Measurements from ENCODE around the gene OR51Q1. TPM values are rescaled to one million over a fixed set of nuclear protein-coding genes. Genes with fewer than 3 reads are reported as not detected.

OR51Q1 gene
- total RNA-seq, result not detected in 2 replicates

- Histone ChIP-seq H3K9me3 (ENCODE audit: low read depth, low read length) (no peaks in the 10 kb centered on the region), H3K4me3 (ENCODE audit: insufficient read depth, low read length) (no peak within 1 kb of the TSS), H3K27ac (ENCODE audit: low read depth, low read length) (no peak within 1 kb of the TSS), H3K79me2 (ENCODE audit: insufficient read depth, low read length) (no peaks in the 10 kb centered on the region), H3K4me2 (ENCODE audit: insufficient read depth, low read length) (no peak within 1 kb of the TSS), H3K4me1 (ENCODE audit: insufficient read depth, low read length) (no peaks in the 10 kb centered on the region), H2AFZ (ENCODE audit: low read length) (no peak within 1 kb of the TSS), H4K20me1 (ENCODE audit: insufficient read depth, low read length) (no peaks in the 10 kb centered on the region), H3K27me3 (ENCODE audit: insufficient read depth, low read length) (no peaks in the 10 kb centered on the region), H3K36me3 (ENCODE audit: insufficient read depth, low read length) (no peaks in the 10 kb centered on the region)
- DNase-seq (ENCODE audit: insufficient read length, low spot score, missing footprints), result no peak
- TF ChIP-seq CTCF (IDR thresholded peaks at IDR 0.05; ENCODE audit: extremely low read depth, low read depth, low read length), result no peak
Measured at GRCh38 chr11:5421811-5422210, at the start of gene OR51Q1. OR51Q1 (plus strand) TSS chr11:5422111; CDS start chr11:5422201, 90 bp downstream.

- peak; percentile 86 for TF ChIP-seq CTCF (IDR thresholded peaks at IDR 0.05; ENCODE audit: extremely low read depth, low read depth, low read length)
- Histone ChIP-seq H3K4me3 (ENCODE audit: insufficient read depth, low read length) (no peak overlapping the region), H2AFZ (ENCODE audit: low read length) (no peak overlapping the region)
Measured at GRCh38 chr11:5380740-5381342, 41.1 kb upstream of the OR51Q1 start.

GRCh38 chr11:5383576-5383975, 38.3 kb upstream of the OR51Q1 start, which contains the start of gene OR51M1:
OR51M1 (plus strand) TSS chr11:5383812; CDS start chr11:5389399, 5,587 bp downstream.
- H3K27ac ChIP-seq (ENCODE audit: low read depth, low read length), result no peak within 1 kb of the TSS
- no peaks in the 10 kb centered on the region for H3K9me3 ChIP-seq (ENCODE audit: low read depth, low read length)
- no peaks in the 10 kb centered on the region for H3K79me2 ChIP-seq (ENCODE audit: insufficient read depth, low read length)
- no peak for TF ChIP-seq CTCF (IDR thresholded peaks at IDR 0.05; ENCODE audit: extremely low read depth, low read depth, low read length)
- H3K4me3 ChIP-seq (ENCODE audit: insufficient read depth, low read length), result no peak within 1 kb of the TSS
- H3K4me2 ChIP-seq (ENCODE audit: insufficient read depth, low read length), result no peak within 1 kb of the TSS
- peak; percentile 17 for DNase-seq (ENCODE audit: insufficient read length, low spot score, missing footprints)
- no peaks in the 10 kb centered on the region for H3K36me3 ChIP-seq (ENCODE audit: insufficient read depth, low read length)
- no peaks in the 10 kb centered on the region for H3K4me1 ChIP-seq (ENCODE audit: insufficient read depth, low read length)
- H2AFZ ChIP-seq (ENCODE audit: low read length), result no peak within 1 kb of the TSS
- no peaks in the 10 kb centered on the region for H4K20me1 ChIP-seq (ENCODE audit: insufficient read depth, low read length)
- no peaks in the 10 kb centered on the region for H3K27me3 ChIP-seq (ENCODE audit: insufficient read depth, low read length)

More at GRCh38 chr11:5380740-5381342, 41.1 kb upstream of the OR51Q1 start:
- H3K27ac ChIP-seq (ENCODE audit: low read depth, low read length), result no peak overlapping the region
- H3K36me3 ChIP-seq (ENCODE audit: insufficient read depth, low read length), result no peaks in the 10 kb centered on the region
- H3K9me3 ChIP-seq (ENCODE audit: low read depth, low read length), result no peaks in the 10 kb centered on the region
- H4K20me1 ChIP-seq (ENCODE audit: insufficient read depth, low read length), result no peaks in the 10 kb centered on the region
- no peaks in the 10 kb centered on the region for H3K79me2 ChIP-seq (ENCODE audit: insufficient read depth, low read length)
- no peaks in the 10 kb centered on the region for H3K27me3 ChIP-seq (ENCODE audit: insufficient read depth, low read length)
- DNase-seq (ENCODE audit: insufficient read length, low spot score, missing footprints), result peak; percentile 73
- H3K4me2 ChIP-seq (ENCODE audit: insufficient read depth, low read length), result no peak overlapping the region
- no peaks in the 10 kb centered on the region for H3K4me1 ChIP-seq (ENCODE audit: insufficient read depth, low read length)

GRCh38 chr11:5384335-5384734, 37.6 kb upstream of the OR51Q1 start:
- no peak overlapping the region for H2AFZ ChIP-seq (ENCODE audit: low read length)
- H3K27ac ChIP-seq (ENCODE audit: low read depth, low read length), result no peak overlapping the region
- H3K9me3 ChIP-seq (ENCODE audit: low read depth, low read length), result no peaks in the 10 kb centered on the region
- no peak overlapping the region for H3K4me2 ChIP-seq (ENCODE audit: insufficient read depth, low read length)
- H3K4me1 ChIP-seq (ENCODE audit: insufficient read depth, low read length), result no peaks in the 10 kb centered on the region
- H3K79me2 ChIP-seq (ENCODE audit: insufficient read depth, low read length), result no peaks in the 10 kb centered on the region
- no peak for TF ChIP-seq CTCF (IDR thresholded peaks at IDR 0.05; ENCODE audit: extremely low read depth, low read depth, low read length)
- DNase-seq (ENCODE audit: insufficient read length, low spot score, missing footprints), result no peak
- H4K20me1 ChIP-seq (ENCODE audit: insufficient read depth, low read length), result no peaks in the 10 kb centered on the region
- H3K4me3 ChIP-seq (ENCODE audit: insufficient read depth, low read length), result no peak overlapping the region
- no peaks in the 10 kb centered on the region for H3K36me3 ChIP-seq (ENCODE audit: insufficient read depth, low read length)
- no peaks in the 10 kb centered on the region for H3K27me3 ChIP-seq (ENCODE audit: insufficient read depth, low read length)

All from osteoblast (primary cell).